OCI-LY7 (cell line): Measurements from ENCODE around the gene SERPINE1.

Experiments
- CTCF ChIP-seq: fragments of 200-600 bp; sonication (generic); conservative IDR thresholded peaks from 2 replicates; pipeline ENCODE4 v1.5.1; 2014; ENCODE audit warnings: mild to moderate bottlenecking, antibody characterized with exemption, low read length, moderate library complexity, mixed read lengths
- EZH2phosphoT487 ChIP-seq: fragments of 200-600 bp; sonication (generic); IDR thresholded peaks from 2 replicates; pipeline ENCODE4 v1.6.1; 2018; ENCODE audit warnings: low read depth, borderline replicate concordance, mild to moderate bottlenecking, mixed run types, antibody characterized with exemption, low read length, moderate library complexity, mixed read lengths

DNA sequence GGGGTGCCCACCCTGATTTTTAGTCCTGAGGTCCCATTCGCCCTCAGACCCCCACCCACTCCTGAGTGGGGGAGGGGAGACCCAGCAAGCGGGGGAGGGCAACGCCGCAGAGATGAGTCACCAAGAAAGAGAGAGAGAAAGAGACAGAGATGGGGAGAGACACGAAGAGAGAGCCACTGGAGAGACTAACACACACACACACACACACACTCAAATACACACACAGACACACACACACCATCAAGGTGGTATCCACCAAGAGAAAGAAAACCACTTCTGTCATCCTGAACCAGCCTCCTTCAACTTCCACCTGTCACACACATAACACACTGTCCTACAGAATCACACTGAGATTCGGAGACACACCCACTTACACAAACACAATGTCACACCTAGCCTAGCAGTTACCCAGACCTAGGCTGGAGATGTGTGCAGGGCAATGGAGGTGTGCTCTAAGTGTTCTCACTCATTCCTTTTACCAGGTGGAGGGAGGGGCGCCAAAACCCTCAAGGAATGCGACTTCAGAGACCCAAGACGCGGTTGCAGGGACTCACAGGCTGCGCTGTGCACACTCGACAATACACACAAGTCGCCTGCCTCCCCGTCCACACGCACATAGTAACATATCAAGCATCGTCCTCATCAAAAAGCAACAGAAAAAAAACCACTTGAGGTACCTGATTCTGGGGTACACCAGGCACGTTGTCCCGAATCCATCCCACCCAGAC lies 42.4 kb downstream of the SERPINE1 start:
- TF ChIP-seq CTCF, result no peak
- TF ChIP-seq EZH2phosphoT487, result no peak
